AG09309 (cell line): ENCODE data around the gene ABHD4.

ENCODE experiments used
- DNase-seq: peaks from one replicate; pipeline ENCODE4 v3.0.0-alpha.2; 2010; ENCODE audit warnings: low read depth
- H3K4me3 ChIP-seq: 2 replicates; pipeline ENCODE4 v1.5.1; 2011; ENCODE audit warnings: mild to moderate bottlenecking, low read depth, low read length, moderate library complexity; ENCODE audit not compliant: control insufficient read depth
- TF ChIP-seq, protein P1 (sequence below): IDR thresholded peaks from 2 replicates; pipeline ENCODE4 v1.5.1; 2011; ENCODE audit warnings: mild to moderate bottlenecking, low read depth, low read length, inconsistent platforms; ENCODE audit not compliant: insufficient read depth, control insufficient read depth; ENCODE audit errors: missing control alignments

Gene ABHD4

DNA sequence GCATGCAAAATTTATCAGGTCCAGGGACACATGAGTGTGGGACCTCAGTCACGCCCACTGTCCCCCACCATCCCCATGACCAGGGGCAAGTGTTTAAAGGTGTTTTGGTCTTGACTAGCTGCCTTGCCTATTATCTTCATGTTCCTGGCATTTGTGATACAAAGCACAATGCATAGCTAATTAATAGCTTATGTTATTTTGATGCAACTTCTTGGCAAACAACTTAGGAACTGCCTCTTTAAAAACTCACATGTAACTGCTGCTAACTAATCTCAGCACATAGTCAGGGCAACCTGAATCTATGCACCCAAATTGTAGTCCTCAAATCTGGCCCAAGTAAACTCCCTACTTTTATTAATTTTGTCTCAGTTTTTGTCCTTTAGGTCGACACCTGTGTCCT, 53.5 kb downstream of the ABHD4 start:
- DNase-seq = no peak
- no peak overlapping the region for H3K4me3 ChIP-seq
- TF ChIP-seq, protein P1, sequence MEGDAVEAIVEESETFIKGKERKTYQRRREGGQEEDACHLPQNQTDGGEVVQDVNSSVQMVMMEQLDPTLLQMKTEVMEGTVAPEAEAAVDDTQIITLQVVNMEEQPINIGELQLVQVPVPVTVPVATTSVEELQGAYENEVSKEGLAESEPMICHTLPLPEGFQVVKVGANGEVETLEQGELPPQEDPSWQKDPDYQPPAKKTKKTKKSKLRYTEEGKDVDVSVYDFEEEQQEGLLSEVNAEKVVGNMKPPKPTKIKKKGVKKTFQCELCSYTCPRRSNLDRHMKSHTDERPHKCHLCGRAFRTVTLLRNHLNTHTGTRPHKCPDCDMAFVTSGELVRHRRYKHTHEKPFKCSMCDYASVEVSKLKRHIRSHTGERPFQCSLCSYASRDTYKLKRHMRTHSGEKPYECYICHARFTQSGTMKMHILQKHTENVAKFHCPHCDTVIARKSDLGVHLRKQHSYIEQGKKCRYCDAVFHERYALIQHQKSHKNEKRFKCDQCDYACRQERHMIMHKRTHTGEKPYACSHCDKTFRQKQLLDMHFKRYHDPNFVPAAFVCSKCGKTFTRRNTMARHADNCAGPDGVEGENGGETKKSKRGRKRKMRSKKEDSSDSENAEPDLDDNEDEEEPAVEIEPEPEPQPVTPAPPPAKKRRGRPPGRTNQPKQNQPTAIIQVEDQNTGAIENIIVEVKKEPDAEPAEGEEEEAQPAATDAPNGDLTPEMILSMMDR = no peak

DNA sequence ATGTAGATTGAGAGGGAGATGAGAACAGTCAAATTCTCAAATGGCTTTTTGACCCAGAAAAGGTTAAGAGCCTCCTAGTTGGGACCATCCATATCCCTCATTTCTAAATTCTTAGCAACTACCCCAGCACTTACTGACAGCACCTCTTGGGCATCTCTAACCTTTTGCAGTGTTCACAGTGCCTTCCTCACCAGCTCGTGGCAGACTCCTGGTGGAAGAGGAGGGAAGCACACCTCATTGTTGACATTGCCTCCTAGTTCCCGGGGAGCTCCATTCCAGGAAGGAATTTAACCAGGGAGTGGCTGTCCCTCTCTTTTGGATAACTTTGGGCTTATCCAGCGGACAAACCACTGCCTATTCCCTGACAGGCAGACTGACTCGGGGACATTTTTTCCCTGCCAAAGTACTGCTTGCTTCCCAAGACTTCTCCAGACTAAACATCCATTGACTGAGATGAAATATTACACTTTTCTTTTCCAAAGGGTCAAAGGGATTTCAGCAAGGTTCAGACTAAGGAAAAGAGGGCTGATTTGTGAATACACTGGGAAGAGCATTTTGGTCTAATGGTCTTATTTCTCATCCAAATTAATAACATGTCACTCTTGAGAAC, 55.0 kb downstream of the ABHD4 start:
- TF ChIP-seq, protein P1 = peak; percentile 98
- no peak for DNase-seq
- H3K4me3 ChIP-seq = no peak overlapping the region

DNA sequence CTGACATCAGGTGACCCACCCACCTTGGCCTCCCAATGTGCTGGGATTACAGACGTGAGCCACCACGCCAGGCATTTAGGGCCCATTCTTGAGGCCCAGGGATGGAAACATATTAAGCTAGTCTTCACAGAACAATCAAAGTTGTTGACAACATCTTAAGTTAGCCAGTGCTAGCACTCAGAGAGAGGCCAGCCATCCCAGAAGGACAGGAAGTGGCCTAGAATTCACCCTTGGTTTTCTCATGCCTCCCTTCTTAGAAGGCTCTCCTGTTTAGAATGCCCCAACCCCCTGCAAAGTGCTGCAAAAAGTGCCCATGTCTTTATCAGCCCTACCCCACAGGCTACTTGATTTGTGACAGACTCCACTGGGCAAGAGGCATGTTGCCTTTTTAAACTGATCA, 58.1 kb downstream of the ABHD4 start:
- no peak for DNase-seq
- TF ChIP-seq, protein P1 = no peak
- no peak overlapping the region for H3K4me3 ChIP-seq

DNA sequence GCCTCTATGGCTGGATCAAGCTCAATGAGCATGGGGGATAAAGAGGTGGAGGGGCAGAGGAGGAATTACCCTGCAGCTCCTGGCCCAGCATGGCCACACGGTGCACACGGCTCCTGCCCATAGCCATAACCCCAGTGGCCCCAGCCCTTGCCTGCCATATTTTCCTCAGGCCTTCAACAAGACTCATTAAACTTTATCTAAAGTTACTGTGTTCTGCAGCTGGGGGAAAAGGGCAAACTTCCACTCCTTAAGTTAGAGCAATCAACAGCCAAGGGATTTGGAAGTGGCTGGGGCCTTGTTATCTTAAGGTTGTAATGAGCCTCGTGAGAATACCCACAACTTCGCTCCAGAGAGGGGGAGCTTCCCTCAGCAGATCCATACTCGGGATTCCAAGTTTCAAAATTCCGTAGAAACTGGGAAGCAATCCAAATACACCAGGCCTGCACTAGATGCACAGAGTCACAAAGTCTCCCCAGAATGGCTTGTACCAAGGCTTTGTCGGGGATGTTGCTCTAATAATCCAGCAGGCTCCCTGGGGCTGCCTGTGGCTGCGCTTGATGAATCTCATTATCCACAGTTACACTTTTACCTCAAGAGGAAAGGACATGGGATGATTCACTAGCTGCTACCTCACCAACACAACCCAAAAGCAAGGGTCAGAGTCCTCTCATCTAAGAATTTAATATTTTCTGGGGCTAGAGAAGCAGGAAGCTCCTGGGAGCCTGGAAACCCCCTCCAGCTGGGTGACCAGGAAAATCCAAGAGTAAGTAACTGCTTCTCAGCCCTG, 59.0 kb downstream of the ABHD4 start:
- no peak for DNase-seq
- no peak overlapping the region for H3K4me3 ChIP-seq
- TF ChIP-seq, protein P1 = no peak

DNA sequence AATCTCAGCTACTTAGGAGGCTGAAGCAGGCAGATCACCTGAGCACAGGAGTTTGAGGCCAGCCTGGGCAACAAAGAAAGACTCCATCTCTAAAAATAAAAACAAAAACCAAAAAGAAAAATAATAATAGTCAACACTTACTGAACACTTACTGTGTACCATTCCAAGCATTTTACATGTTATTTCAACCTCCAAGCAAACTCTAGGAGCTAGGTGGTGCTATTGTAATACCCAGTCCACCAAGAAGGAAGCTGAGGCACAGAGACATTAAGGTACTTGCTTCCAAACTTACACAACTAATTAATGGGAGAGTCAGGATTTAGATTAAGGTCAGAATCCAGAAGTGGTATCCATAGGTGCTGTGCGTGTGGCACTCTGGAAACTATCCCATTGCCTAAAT, 59.8 kb downstream of the ABHD4 start:
- H3K4me3 ChIP-seq = no peak overlapping the region
- DNase-seq = no peak
- TF ChIP-seq, protein P1 = peak; percentile 64

DNA sequence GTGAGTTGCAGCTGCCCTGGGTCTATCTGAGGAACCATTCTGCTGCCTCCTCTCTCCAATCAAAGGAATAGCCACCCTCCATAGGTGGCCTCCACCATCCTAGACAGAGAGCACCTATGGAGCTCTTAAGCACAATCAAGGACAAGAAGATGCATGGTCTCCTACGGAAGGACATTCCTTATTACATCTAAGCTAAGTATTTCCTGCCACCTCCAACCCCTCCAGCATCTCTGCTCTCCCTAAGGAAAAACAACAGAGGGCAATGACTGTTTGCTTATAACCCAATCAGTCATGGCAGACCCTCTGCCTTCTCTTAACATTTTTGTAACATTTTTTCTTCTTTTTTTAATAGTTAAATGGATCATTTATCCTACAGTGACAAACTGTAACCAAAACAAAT, 60.8 kb downstream of the ABHD4 start:
- TF ChIP-seq, protein P1 = no peak
- DNase-seq = no peak
- H3K4me3 ChIP-seq = no peak overlapping the region
